HG03571 (cell line): ENCODE results near the gene ART4.

Experiments
- ATAC-seq: cut with Tn5 transposase; IDR thresholded peaks from one replicate; pipeline ENCODE4 v1.9.1; 2021; ENCODE audit not compliant: unreplicated experiment

Gene ART4, protein sequence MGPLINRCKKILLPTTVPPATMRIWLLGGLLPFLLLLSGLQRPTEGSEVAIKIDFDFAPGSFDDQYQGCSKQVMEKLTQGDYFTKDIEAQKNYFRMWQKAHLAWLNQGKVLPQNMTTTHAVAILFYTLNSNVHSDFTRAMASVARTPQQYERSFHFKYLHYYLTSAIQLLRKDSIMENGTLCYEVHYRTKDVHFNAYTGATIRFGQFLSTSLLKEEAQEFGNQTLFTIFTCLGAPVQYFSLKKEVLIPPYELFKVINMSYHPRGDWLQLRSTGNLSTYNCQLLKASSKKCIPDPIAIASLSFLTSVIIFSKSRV

GRCh38 chr12:14843425-14843887, at the start of gene ART4:
TSS of gene ART4 (minus strand) at chr12:14843526. CDS start at chr12:14843113, 413 bp downstream.
- no peak for ATAC-seq

DNA sequence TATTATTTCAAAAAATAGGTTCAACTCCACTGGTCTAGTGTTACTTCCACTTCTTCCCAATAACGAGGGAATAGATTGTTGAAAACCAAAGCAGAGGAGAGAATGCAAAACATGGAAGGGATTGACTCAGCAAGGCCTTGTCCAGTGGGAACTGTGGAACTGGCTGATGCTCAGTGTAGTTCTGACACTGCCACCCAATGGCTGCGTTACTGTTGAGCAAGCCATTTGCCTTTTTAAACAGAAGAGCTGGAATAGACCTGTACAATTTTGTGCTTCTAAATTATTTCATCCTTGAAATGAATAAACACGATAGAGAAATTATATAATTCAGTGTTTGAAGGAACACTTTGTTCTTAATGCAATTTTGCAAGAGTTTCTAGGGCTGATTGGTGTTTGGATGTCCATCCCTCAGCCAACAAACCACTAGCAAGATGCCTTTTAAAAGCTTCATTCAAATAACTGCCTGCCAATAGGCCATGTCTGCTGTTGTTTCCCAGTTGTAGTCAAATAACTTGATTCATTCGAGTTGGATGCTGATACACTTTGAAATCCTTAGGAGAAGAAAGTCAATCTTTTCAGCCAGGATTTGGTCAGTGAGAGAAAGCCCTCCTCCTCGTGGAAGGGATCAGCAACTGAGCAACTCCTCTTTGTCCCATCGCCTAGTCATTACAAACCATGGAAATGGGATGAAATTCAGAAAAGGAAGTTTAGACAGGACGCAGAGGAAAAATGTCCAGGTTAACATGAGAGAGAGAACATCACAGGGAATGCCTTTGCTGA, 49.6 kb upstream of the ART4 start:
- no peak for ATAC-seq

GRCh38 chr12:14890701-14891100, 47.4 kb upstream of the ART4 start:
- ATAC-seq = no peak

DNA sequence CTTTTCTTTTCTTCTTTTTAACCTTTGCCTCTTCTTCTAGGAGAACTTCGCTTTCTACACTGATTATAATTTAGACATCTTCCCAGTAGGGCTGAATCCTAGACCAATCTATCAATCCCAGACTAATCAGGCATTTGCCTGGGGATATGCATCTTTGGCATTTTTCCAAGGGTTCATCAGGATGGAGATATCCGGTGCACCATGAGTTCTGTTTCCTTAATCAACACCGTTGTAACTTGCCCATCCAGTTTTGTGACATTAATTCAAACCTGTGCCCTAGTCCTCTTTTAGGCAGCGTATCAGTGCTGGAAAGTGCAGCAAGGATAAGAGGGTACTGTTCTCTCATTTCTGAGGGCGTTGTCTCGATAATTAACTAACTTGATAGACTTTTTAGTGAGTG, 42.9 kb upstream of the ART4 start:
- no peak for ATAC-seq

DNA sequence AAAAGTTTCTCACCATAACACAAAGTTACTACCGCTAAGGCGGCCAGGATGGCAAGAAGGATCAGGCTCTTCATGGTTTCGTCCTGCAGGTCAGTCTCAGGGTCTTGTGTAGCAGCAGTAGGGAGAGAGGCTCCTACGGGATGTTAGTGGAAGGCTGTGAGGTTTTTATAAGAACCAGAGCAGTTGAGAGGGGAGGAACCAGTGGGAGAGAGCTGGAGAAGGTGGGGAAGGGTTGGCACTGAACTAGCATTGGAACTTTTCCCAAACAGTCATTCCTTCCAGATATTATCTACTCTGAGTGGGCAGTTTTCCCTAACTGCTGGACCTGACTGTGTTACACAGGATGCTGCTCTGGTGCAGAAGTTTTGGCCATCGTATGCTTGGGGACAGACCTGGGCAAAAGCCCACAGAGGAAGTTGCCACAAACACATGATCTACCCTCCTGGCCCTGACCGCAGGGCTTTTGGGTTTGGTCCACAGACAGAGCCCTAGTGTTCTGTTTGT, 42.4 kb upstream of the ART4 start, which contains the start of gene MGP:
Gene MGP, minus strand, starts transcription at position 137 of the 504 bp plus-strand sequence. Its CDS starts 63 bp downstream, at position 74.
- no peak for ATAC-seq

DNA sequence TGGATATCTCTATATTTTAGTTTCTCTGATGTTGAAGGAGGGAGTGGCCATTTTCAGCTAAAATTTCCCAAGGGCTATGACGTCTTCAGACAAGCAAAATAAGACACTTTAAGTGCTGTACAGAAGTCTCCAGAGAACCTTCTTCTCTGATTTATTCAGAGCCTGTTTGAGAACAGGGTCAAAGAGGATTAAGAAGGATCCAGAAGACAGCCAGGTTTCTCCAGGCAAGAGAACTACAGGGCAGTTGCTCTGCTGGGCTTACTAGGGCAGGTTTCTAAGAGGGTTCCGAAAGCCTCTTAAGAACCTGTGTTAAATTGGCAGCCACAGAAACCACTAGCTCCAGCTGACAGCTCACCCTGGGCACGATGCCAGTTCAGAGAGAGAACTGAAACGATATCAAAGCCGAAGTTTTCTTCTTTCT, 41.1 kb upstream of the ART4 start:
- peak; percentile 97 for ATAC-seq

- no peak for ATAC-seq
Measured at GRCh38 chr12:14883686-14884085, 40.4 kb upstream of the ART4 start.

DNA sequence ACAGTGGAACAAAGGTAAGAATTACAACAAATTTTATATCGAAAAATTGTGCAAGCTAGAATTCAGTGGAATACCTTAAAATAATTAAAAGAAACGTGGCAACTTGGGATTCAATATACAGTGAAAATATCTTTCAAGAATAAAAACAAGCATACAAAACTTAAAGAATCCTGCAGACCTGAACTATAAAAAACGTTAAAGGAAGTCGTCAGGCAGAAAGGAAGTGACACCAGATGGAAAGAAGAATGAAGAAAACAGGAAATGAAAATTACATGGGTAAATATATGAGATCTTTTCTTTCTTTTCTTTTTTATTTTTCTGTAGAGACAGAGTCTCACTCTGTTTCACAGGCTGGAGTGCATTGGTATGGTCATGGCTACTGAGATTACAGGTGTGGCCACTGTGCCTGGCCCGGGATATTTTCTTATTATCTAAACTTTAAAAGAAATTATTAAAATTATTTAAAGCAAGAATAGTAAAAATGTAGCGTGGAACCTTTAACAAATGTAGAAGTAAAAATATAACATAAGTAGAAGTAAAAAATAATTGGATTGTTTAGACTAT, 37.6 kb upstream of the ART4 start:
- no peak for ATAC-seq

- no peak for ATAC-seq
Measured at GRCh38 chr12:14879222-14879933, 36.1 kb upstream of the ART4 start.

DNA sequence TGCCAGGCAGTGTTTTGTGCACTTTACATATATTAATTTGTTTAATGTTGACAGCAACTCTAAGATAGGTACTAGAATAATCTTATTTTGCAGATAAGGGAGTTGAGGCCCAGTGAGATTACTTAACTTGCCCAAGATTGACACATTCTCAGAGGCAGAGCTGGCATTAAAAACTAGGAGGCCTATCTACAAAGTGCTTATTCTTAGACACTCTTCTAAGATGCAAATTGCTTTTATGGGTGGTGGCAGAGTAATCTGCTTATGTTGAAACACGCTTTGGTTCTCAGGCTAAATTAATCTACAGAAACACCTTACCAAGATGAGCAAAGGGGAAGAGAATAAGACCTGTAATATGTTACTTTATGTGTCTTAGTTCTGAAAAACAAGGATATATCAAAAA, 35.2 kb upstream of the ART4 start:
- ATAC-seq = no peak

GRCh38 chr12:14876833-14877232, 33.5 kb upstream of the ART4 start:
- ATAC-seq = no peak

- ATAC-seq = no peak
Measured at GRCh38 chr12:14874882-14875281, 31.6 kb upstream of the ART4 start.

DNA sequence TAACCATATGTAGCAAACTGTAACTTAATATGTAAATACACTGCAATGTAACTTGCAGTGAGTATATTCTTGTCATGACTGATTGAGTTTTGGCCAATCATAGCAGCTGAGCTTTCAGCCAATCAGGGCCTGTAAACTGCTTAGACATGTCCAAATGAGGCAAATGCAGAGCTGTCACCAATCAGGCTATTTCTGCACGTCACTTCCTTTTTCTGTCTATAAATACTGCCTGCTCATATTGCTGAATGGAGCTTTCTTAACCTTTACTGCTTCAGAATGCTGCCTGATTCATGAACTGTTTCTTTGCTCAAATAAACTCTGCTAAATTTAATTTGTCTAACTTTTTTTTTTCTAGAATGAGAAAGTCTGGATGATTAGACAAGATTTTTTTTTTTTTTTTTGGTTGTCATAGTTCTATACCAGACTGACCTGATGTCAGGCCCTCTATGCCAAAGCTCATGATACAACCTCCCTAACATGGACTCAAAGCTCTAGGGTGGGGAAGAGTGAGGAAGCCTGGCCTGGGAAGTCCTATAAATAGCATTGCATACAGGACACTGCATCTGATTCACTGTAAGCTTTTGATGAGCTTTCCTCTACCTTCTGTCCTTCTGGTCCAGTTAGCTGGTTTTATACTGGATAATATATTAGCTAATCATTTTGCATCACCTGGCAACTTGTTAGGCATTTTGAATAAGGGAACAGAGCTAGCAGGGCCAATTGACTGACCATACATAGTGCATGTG, 30.3 kb upstream of the ART4 start:
- ATAC-seq = no peak

DNA sequence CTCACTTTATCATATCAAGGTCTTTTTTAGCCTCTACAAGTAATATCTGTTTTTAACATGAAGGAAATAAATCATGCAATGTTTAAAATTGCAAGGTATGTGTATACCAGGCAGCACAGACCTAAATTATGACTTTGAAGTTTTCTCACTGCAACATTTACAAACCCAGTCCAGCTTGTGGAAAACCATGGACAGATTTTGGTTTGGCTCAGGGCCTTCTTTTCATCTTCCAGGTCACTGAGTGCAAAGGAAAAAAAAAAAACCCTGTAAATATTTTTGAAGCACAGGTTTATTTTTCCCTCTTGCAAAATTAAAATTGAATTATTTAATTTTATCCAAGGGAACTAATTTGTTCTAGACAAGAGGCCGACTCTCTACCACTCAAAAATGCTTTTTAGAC, 28.6 kb upstream of the ART4 start:
- no peak for ATAC-seq

GRCh38 chr12:14871247-14871646, 27.9 kb upstream of the ART4 start:
- no peak for ATAC-seq

DNA sequence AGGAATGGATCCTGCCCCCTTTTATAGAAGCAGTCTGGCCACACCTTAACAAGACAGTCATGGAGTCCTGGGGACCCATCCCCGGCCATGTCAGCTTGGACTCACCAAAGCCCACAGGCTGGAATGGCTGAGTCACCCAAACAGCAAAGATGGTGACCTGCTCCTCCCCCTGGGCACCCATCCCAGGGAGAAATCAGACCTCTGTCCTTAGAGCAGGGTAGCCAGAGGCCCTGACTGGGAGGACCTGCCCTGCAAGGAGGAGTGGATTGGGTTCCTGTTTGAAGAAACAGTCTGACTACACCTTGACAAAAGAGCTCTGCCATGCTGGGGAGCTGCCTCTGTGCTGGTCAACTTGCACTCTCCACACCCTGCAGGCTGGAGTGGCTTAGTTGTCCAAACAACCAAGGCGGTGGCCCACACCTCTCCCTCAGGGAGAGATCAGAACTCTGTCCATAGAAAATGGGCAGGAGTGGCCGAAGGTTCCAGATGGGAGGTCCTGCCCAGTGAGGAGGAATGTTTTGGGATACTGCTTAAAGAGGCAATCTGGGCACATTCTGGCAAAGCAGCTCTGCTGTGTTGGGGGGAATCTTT, 25.7 kb upstream of the ART4 start:
- ATAC-seq = no peak

DNA sequence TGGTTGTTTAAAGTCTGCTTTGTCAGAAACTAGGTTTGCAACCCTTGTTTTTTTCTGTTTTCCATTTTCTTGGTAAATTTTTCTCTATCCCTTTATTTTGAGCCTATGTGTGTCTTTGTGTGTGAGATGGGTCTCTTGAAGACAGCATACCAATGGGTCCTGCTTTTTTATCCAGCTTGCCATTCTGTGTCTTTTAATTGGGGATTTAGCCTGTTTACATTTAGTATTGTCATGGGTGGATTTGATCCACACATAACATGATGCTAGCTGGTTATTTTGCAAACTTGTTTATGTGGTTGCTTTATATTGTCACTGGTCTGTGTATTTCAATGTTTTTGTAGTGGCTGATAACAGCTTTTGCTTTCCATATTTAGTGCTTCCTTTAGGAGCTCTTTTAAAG, 17.2 kb upstream of the ART4 start:
- ATAC-seq = no peak

- ATAC-seq = no peak
Measured at GRCh38 chr12:14858513-14858912, 15.2 kb upstream of the ART4 start.

GRCh38 chr12:14854586-14855183, 11.4 kb upstream of the ART4 start:
- no peak for ATAC-seq

GRCh38 chr12:14853961-14854360, 10.6 kb upstream of the ART4 start:
- ATAC-seq = no peak
